Caco-2 (cell line): ENCODE results near the gene TMEM201. TPM values are rescaled to one million over a fixed set of nuclear protein-coding genes. Genes with fewer than 3 reads are reported as not detected.
"Not testable (repeated sequence)": the region's sequence is repeated elsewhere in the genome, so short reads cannot be mapped to it uniquely, and the experiment has no call there.

ENCODE experiments used
- BruUV-seq: library from RNA; stranded (reverse); fragments of 400-500 nt; replicated peaks from 2 replicates; lab custom pipeline; 2021; lab: Mats Ljungman, UMichigan
- CTCF ChIA-PET: fragments of 300-600 bp; sonication (Branson Sonifier 250); formaldehyde crosslinking; loops from one replicate; lab custom pipeline; 2022; ENCODE audit warnings: antibody characterized with exemption; lab: Charles Lee
- POLR2A ChIA-PET: fragments of 300-600 bp; sonication (Branson Sonifier 250); formaldehyde crosslinking; loops from one replicate; lab custom pipeline; 2022; ENCODE audit warnings: antibody characterized with exemption; lab: Charles Lee
- DNase-seq, 2 experiments: peaks; one replicate each; pipeline versions ENCODE4 v3.0.0 to v3.0.0-alpha.2; 2020 to 2022
- H3K27me3 ChIP-seq: replicated peaks from 2 replicates; pipeline ENCODE4 v1.6.0; 2011; ENCODE audit warnings: low read length; ENCODE audit not compliant: control insufficient read depth, insufficient read depth
- H3K36me3 ChIP-seq: 2 replicates; pipeline ENCODE4 v1.5.1; 2011; ENCODE audit warnings: low read length; ENCODE audit not compliant: control insufficient read depth, insufficient read depth
- H3K4me1 ChIP-seq: fragments of 250-450 bp; sonication (Bioruptor Pico); 2 replicates; pipeline ENCODE4 v1.5.1; 2020; ENCODE audit warnings: mild to moderate bottlenecking
- H3K4me3 ChIP-seq: 2 replicates; pipeline ENCODE4 v1.5.1; 2011; ENCODE audit warnings: low read depth, mild to moderate bottlenecking, control low read depth, low read length
- H3K9me3 ChIP-seq: fragments of 250-450 bp; sonication (Bioruptor Pico); 2 replicates; pipeline ENCODE4 v1.5.1; 2020; ENCODE audit warnings: mild to moderate bottlenecking, moderate library complexity
- H3K27ac Mint-ChIP-seq: one replicate; pipeline ENCODE4 v1.8.0; 2022; ENCODE audit warnings: mixed read lengths; ENCODE audit not compliant: unreplicated experiment
- H3K27me3 Mint-ChIP-seq: one replicate; pipeline ENCODE4 v1.8.0; 2022; ENCODE audit warnings: mixed read lengths; ENCODE audit not compliant: insufficient read depth, unreplicated experiment
- H3K36me3 Mint-ChIP-seq: one replicate; pipeline ENCODE4 v1.8.0; 2022; ENCODE audit warnings: mild to moderate bottlenecking, mixed read lengths; ENCODE audit not compliant: insufficient read depth, unreplicated experiment
- H3K4me1 Mint-ChIP-seq: one replicate; pipeline ENCODE4 v1.8.0; 2022; ENCODE audit warnings: low read depth, mixed read lengths; ENCODE audit not compliant: unreplicated experiment
- H3K4me3 Mint-ChIP-seq: one replicate; pipeline ENCODE4 v1.8.0; 2022; ENCODE audit warnings: mild to moderate bottlenecking, moderate library complexity, mixed read lengths; ENCODE audit not compliant: unreplicated experiment
- H3K9me3 Mint-ChIP-seq: one replicate; pipeline ENCODE4 v1.8.0; 2022; ENCODE audit warnings: mixed read lengths; ENCODE audit not compliant: unreplicated experiment
- CTCF ChIP-seq, 2 experiments: fragments of 200-600 bp in 1 of 2; IDR thresholded peaks; 1 replicate in 1 of 2; 2 replicates in 1 of 2; pipeline versions ENCODE4 v1.5.1 to v1.8.0; 2011 to 2022; ENCODE audit warnings: antibody characterized with exemption in 1 of 2, control low read depth in 1 of 2, inconsistent platforms in 1 of 2, low read depth in 1 of 2, low read length in 1 of 2, mild to moderate bottlenecking in 1 of 2, moderate library complexity in 1 of 2; ENCODE audit not compliant: insufficient read depth in 1 of 2, severe bottlenecking in 1 of 2, unreplicated experiment in 1 of 2
- intact Hi-C: fragments of 100-400 bp; cut with micrococcal nuclease; formaldehyde crosslinking; loops from one replicate; pipeline ENCODE4 v1.10.0; 2022; ENCODE audit not compliant: unreplicated experiment
- total RNA-seq: library from RNA; stranded (reverse); gene quantifications from 2 replicates; pipeline ENCODE4 v1.2.3, GENCODE V29; 2022

The TMEM201 gene
- total RNA-seq, 1 experiment from 2014 or later: 27.2 TPM

- Histone ChIP-seq H3K4me3 (no peak overlapping the region), H3K4me1 (peaks cover 8% of the 10 kb centered on the region; the same call in 1 of the 2 replicates), H3K36me3 (no peaks in the 10 kb centered on the region), H3K9me3 (no peaks in the 10 kb centered on the region), H3K27me3 (no peaks in the 10 kb centered on the region)
- no TSS peak for BruUV-seq
- TF ChIP-seq CTCF (IDR thresholded peaks at IDR 0.05; ENCODE audit: insufficient read depth in 1 of 2, low read depth in 1 of 2, low read length in 1 of 2, severe bottlenecking in 1 of 2, unreplicated experiment in 1 of 2): no peak
- intact Hi-C loops: no loop called here
- Mint-ChIP-seq H3K4me3 (no peak overlapping the region), H3K4me1 (peaks cover 10% of the 10 kb centered on the region), H3K36me3 (peaks cover 56% of the 10 kb centered on the region), H3K9me3 (no peaks in the 10 kb centered on the region), H3K27ac (no peak overlapping the region), H3K27me3 (no peaks in the 10 kb centered on the region)
- peak in 1 of 2 experiments; percentile 15 for DNase-seq
- POLR2A ChIA-PET: no interaction called here
- CTCF ChIA-PET: no interaction called here
These were observed 27.3 kb upstream of the TMEM201 start for GRCh38 chr1:9561429-9561828.

GRCh38 chr1:9569267-9569666 is 19.4 kb upstream of the TMEM201 start:
- H3K9me3 ChIP-seq: no peaks in the 10 kb centered on the region
- H3K27me3 ChIP-seq: no peaks in the 10 kb centered on the region
- TF ChIP-seq CTCF (IDR thresholded peaks at IDR 0.05; ENCODE audit: insufficient read depth in 1 of 2, low read depth in 1 of 2, low read length in 1 of 2, severe bottlenecking in 1 of 2, unreplicated experiment in 1 of 2): no peak
- POLR2A ChIA-PET: no interaction called here
- H3K36me3 ChIP-seq: no peaks in the 10 kb centered on the region; the same call in 1 of the 2 replicates
- Mint-ChIP-seq H3K4me3 (no peak overlapping the region), H3K36me3 (peaks cover 57% of the 10 kb centered on the region), H3K27me3 (no peaks in the 10 kb centered on the region), H3K9me3 (no peaks in the 10 kb centered on the region), H3K27ac (no peak overlapping the region), H3K4me1 (no peaks in the 10 kb centered on the region)
- H3K4me3 ChIP-seq: no peak overlapping the region
- DNase-seq: no peak
- CTCF ChIA-PET: no interaction called here
- no TSS peak for BruUV-seq
- peaks cover 8% of the 10 kb centered on the region; the same call in 1 of the 2 replicates for H3K4me1 ChIP-seq
- intact Hi-C loops: no loop called here

GRCh38 chr1:9570886-9571529 is 17.7 kb upstream of the TMEM201 start:
- H3K27me3 Mint-ChIP-seq, CTCF ChIA-PET, H3K36me3 ChIP-seq, BruUV-seq, H3K9me3 ChIP-seq, H3K9me3 Mint-ChIP-seq, H3K4me3 ChIP-seq, DNase-seq, H3K4me1 Mint-ChIP-seq, H3K4me1 ChIP-seq, H3K27me3 ChIP-seq, H3K4me3 Mint-ChIP-seq, H3K27ac Mint-ChIP-seq, POLR2A ChIA-PET: not testable (repeated sequence)
- intact Hi-C loops: loop anchor here (10.0 kb wide), 1 partner anchor 286 kb away; no protein-coding TSS in a partner anchor
- H3K36me3 Mint-ChIP-seq: peaks cover 52% of the 10 kb centered on the region
